Liver (tissue), 9 donors: ENCODE data around the gene RAD23B. TPM values are rescaled to one million over a fixed set of nuclear protein-coding genes. Genes with fewer than 3 reads are reported as not detected.

ENCODE experiments used
- DNase-seq: peaks from one replicate; pipeline ENCODE4 v3.0.0-alpha.2; 2017; ENCODE audit warnings: low spot score
- H3K27ac ChIP-seq, 2 donors: one replicate each; pipeline ENCODE4 v1.7.0; 2013; ENCODE audit warnings: inconsistent platforms in 2 of 2, low read length in 2 of 2, control low read depth in 1 of 2, low read depth in 1 of 2, mild to moderate bottlenecking in 1 of 2
- H3K27me3 ChIP-seq, 4 donors: one replicate each; pipeline versions ENCODE4 v1.6.1 to v1.7.0; 2013; ENCODE audit warnings: low read length in 3 of 4, inconsistent platforms in 1 of 4, mild to moderate bottlenecking in 1 of 4, moderate library complexity in 1 of 4; ENCODE audit not compliant: control insufficient read depth in 4 of 4, insufficient read depth in 4 of 4
- H3K36me3 ChIP-seq, 4 donors: one replicate each; pipeline versions ENCODE4 v1.6.1 to v1.7.0; 2013; ENCODE audit warnings: low read length in 3 of 4, mild to moderate bottlenecking in 3 of 4, low read depth in 1 of 4, moderate library complexity in 1 of 4; ENCODE audit not compliant: control insufficient read depth in 4 of 4, insufficient read depth in 3 of 4
- H3K4me1 ChIP-seq, 4 donors: one replicate each; pipeline versions ENCODE4 v1.6.1 to v1.7.0; 2013; ENCODE audit warnings: low read length in 3 of 4, mild to moderate bottlenecking in 3 of 4, moderate library complexity in 1 of 4; ENCODE audit not compliant: control insufficient read depth in 4 of 4, insufficient read depth in 4 of 4
- H3K4me3 ChIP-seq, 3 donors: one replicate each; pipeline versions ENCODE4 v1.6.1 to v1.7.0; 2013; ENCODE audit warnings: low read length in 3 of 3, control low read depth in 1 of 3, low read depth in 1 of 3, mild to moderate bottlenecking in 1 of 3
- H3K9ac ChIP-seq, 2 donors: one replicate each; pipeline ENCODE4 v1.7.0; 2013; ENCODE audit warnings: low read length in 2 of 2, mild to moderate bottlenecking in 2 of 2, moderate library complexity in 2 of 2, control low read depth in 1 of 2, low read depth in 1 of 2
- H3K9me3 ChIP-seq, 4 donors: one replicate each; pipeline versions ENCODE4 v1.6.1 to v1.7.0; 2013; ENCODE audit warnings: low read length in 3 of 4; ENCODE audit not compliant: control insufficient read depth in 4 of 4
- ATF3 ChIP-seq: IDR thresholded peaks from 2 replicates; pipeline ENCODE4 v1.6.1; 2016; ENCODE audit warnings: antibody characterized with exemption
- EGR1 ChIP-seq, 2 donors: IDR thresholded peaks; 2 replicates each; pipeline ENCODE4 v1.6.1; 2016 to 2018; ENCODE audit warnings: antibody characterized with exemption in 2 of 2, low read depth in 2 of 2
- FOXA1 ChIP-seq: IDR thresholded peaks from 2 replicates; pipeline ENCODE4 v1.6.1; 2016; ENCODE audit warnings: antibody characterized with exemption
- GABPA ChIP-seq, 2 donors: IDR thresholded peaks in 1 of 2; conservative IDR thresholded peaks in 1 of 2; 2 replicates each; pipeline ENCODE4 v1.6.1; 2016; ENCODE audit warnings: antibody characterized with exemption in 2 of 2, mild to moderate bottlenecking in 1 of 2, moderate library complexity in 1 of 2
- HNF4G ChIP-seq: IDR thresholded peaks from 2 replicates; pipeline ENCODE4 v1.6.1; 2016; ENCODE audit warnings: antibody characterized with exemption
- MAX ChIP-seq: IDR thresholded peaks from 2 replicates; pipeline ENCODE4 v1.6.1; 2016; ENCODE audit warnings: antibody characterized with exemption
- NR2F2 ChIP-seq: IDR thresholded peaks from 2 replicates; pipeline ENCODE4 v1.6.1; 2016; ENCODE audit warnings: antibody characterized with exemption
- RAD21 ChIP-seq, 2 donors: IDR thresholded peaks; 2 replicates each; pipeline ENCODE4 v1.6.1; 2016; ENCODE audit warnings: antibody characterized with exemption in 2 of 2, mild to moderate bottlenecking in 2 of 2
- RXRA ChIP-seq, 2 donors: IDR thresholded peaks; 2 replicates each; pipeline ENCODE4 v1.6.1; 2017 to 2018; ENCODE audit warnings: antibody characterized with exemption in 2 of 2, mild to moderate bottlenecking in 1 of 2
- SP1 ChIP-seq: IDR thresholded peaks from 2 replicates; pipeline ENCODE4 v1.6.1; 2018; ENCODE audit warnings: antibody characterized with exemption, mild to moderate bottlenecking
- YY1 ChIP-seq: IDR thresholded peaks from 2 replicates; pipeline ENCODE4 v1.6.1; 2016; ENCODE audit warnings: antibody characterized with exemption, mild to moderate bottlenecking
- WGBS: extraction: QIAGEN DNeasy Blood & Tissue Kit; methylation state at CpG from one replicate; pipeline ENCODE4 v1.1.7; 2013; 5-methylcytosine and 5-hydroxymethylcytosine counted together
- polyA plus RNA-seq, 2 donors: library from polyadenylated mRNA; stranded (reverse) in 1 of 2; unstranded in 1 of 2; fragments of 200-250 nt in 1 of 2; fragments of >200 nt in 1 of 2; fragmentation: Nextera tagmentation in 1 of 2; extraction: Ambion mirVana in 1 of 2; gene quantifications; one replicate each; pipeline versions ENCODE4 v1.2.1 to v1.2.3, GENCODE V29; 2013 to 2015
- total RNA-seq, 2 donors: library from RNA; depleted of rRNA; stranded (reverse); fragments of >200 nt; gene quantifications; one replicate each; pipeline ENCODE4 v1.2.3, GENCODE V29; 2014
- TF ChIP-seq, protein P1 (sequence below): fragments of 150-350 bp; IDR thresholded peaks from 2 replicates; pipeline ENCODE4 v1.5.1; 2017; ENCODE audit warnings: improper control_type of control experiment, low read depth, low read length; ENCODE audit not compliant: missing input control
- donor health status: healthy.
- donor health status: healthy.
- donor health status: healthy.
- donor health status: healthy.
- donor health status: healthy.

Gene RAD23B
- total and polyA plus RNA-seq, 4 donors, result 13.6 to 101 (median 61.6) TPM

- 95% methylated on average over 2 of the region's 2 CpGs for WGBS
- TF ChIP-seq NR2F2 (no peak), FOXA1 (no peak), GABPA (IDR thresholded peaks at IDR 0.05 in 1 of 2, conservative IDR thresholded peaks at IDR 0.05 in 1 of 2) (no peak), YY1 (no peak), RXRA (IDR thresholded peaks at IDR 0.05) (no peak), EGR1 (IDR thresholded peaks at IDR 0.05; ENCODE audit: low read depth in 2 of 2) (no peak), SP1 (no peak), MAX (no peak), RAD21 (IDR thresholded peaks at IDR 0.05) (no peak), HNF4G (no peak), ATF3 (no peak)
- TF ChIP-seq, protein P1, sequence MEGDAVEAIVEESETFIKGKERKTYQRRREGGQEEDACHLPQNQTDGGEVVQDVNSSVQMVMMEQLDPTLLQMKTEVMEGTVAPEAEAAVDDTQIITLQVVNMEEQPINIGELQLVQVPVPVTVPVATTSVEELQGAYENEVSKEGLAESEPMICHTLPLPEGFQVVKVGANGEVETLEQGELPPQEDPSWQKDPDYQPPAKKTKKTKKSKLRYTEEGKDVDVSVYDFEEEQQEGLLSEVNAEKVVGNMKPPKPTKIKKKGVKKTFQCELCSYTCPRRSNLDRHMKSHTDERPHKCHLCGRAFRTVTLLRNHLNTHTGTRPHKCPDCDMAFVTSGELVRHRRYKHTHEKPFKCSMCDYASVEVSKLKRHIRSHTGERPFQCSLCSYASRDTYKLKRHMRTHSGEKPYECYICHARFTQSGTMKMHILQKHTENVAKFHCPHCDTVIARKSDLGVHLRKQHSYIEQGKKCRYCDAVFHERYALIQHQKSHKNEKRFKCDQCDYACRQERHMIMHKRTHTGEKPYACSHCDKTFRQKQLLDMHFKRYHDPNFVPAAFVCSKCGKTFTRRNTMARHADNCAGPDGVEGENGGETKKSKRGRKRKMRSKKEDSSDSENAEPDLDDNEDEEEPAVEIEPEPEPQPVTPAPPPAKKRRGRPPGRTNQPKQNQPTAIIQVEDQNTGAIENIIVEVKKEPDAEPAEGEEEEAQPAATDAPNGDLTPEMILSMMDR, result no peak
- H3K36me3 ChIP-seq, result no peaks in the 10 kb centered on the region
These were observed 94.9 kb downstream of the RAD23B start for GRCh38 chr9:107378006-107378405.

More at GRCh38 chr9:107378006-107378405, 94.9 kb downstream of the RAD23B start:
- no peaks in the 10 kb centered on the region for H3K9me3 ChIP-seq
- no peak overlapping the region for H3K4me3 ChIP-seq
- no peak overlapping the region for H3K9ac ChIP-seq
- DNase-seq, result no peak
- no peaks in the 10 kb centered on the region for H3K4me1 ChIP-seq
- no peaks in the 10 kb centered on the region for H3K27me3 ChIP-seq
- H3K27ac ChIP-seq, result no peak overlapping the region

Other genes starting within 250 kb of the RAD23B start
- 1 to 10 TPM; 3.8 to 7.4 TPM for gene KLF4, start 206.5 kb downstream of the RAD23B start, total RNA-seq
- 1 to 10 TPM; 1.1 to 2.7 TPM for gene KLF4, start 206.5 kb downstream of the RAD23B start, polyA plus RNA-seq